Measurements from ENCODE around the gene TNC.

Gene TNC

GRCh38 chr9:115069771-115070170 is 48.2 kb downstream of the TNC start:
- no peak for DNase-seq (ENCODE audit: extremely low read depth, low read depth)
- no peak for TF ChIP-seq CTCF (IDR thresholded peaks at IDR 0.05; ENCODE audit: low read depth, low read length)

GRCh38 chr9:115069302-115069701 is 48.7 kb downstream of the TNC start:
- DNase-seq (ENCODE audit: extremely low read depth, low read depth) = no peak
- TF ChIP-seq CTCF (IDR thresholded peaks at IDR 0.05; ENCODE audit: low read depth, low read length) = no peak

- no peak for TF ChIP-seq CTCF (IDR thresholded peaks at IDR 0.05; ENCODE audit: low read depth, low read length)
These were observed 49.9 kb downstream of the TNC start for GRCh38 chr9:115068031-115068430.

GRCh38 chr9:115063058-115063845 is 54.7 kb downstream of the TNC start:
- peak; percentile 32 for DNase-seq (ENCODE audit: extremely low read depth, low read depth)

More at GRCh38 chr9:115068031-115068430, 49.9 kb downstream of the TNC start:
- no peak for DNase-seq (ENCODE audit: extremely low read depth, low read depth)

GRCh38 chr9:115058684-115059315 is 59.2 kb downstream of the TNC start:
- TF ChIP-seq CTCF (IDR thresholded peaks at IDR 0.05; ENCODE audit: low read depth, low read length) = no peak

More at GRCh38 chr9:115063058-115063845, 54.7 kb downstream of the TNC start:
- TF ChIP-seq CTCF (IDR thresholded peaks at IDR 0.05; ENCODE audit: low read depth, low read length) = no peak

GRCh38 chr9:115058175-115058574 is 59.8 kb downstream of the TNC start:
- DNase-seq (ENCODE audit: extremely low read depth, low read depth) = no peak
- no peak for TF ChIP-seq CTCF (IDR thresholded peaks at IDR 0.05; ENCODE audit: low read depth, low read length)

More at GRCh38 chr9:115058684-115059315, 59.2 kb downstream of the TNC start:
- DNase-seq (ENCODE audit: extremely low read depth, low read depth) = peak; percentile 30

GRCh38 chr9:115057559-115057958 is 60.4 kb downstream of the TNC start:
- no peak for DNase-seq (ENCODE audit: extremely low read depth, low read depth)
- no peak for TF ChIP-seq CTCF (IDR thresholded peaks at IDR 0.05; ENCODE audit: low read depth, low read length)

Measured in AG09319 (cell line).